ENCODE measurements around the gene ZNF778.

DNA sequence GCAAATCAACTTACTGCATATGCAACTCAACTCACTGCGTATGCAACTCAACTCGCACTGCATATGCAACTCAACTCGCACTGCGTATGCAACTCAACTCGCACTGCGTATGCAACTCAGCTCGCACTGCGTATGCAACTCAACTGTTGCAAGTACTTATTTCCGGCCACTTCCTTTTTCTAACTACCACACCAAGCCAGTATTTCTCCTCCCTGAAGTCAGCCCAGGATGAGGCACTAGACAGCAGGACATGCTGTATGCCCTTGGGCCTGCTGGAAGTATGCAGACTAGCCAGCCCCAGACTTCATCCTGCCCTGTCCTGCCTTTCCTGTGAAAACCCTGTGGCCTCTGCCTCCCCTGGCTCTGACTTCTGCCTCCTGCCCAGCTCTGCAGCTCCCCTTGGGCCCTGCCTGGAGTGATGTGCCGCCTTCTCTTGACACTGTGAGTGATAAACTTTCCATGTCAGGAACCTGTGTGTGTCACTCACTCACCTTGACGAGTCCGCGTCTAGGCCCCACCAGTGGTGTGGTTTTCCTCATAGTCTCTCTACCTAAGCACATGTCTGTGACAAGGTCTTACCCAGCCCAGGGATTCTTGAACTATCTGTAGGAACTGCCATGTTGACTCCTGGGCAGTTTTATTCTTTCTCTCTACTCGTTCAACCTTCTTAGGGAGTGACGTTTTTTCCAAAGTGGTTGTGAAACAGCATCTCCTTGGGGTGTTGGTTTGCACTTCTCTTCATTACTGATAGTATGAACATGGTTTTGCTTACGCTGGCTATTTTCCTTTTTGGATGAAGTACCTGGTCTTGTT, 16.4 kb downstream of the ZNF778 start:
- TF ChIP-seq CTCF (IDR thresholded peaks at IDR 0.05 in 2 of 3, conservative IDR thresholded peaks at IDR 0.05 in 1 of 3; ENCODE audit: borderline replicate concordance in 1 of 3, insufficient read depth in 1 of 3, low read depth in 2 of 3, low read length in 2 of 3), result no peak
- no peak for TF ChIP-seq POLR2A (IDR thresholded peaks at IDR 0.05; ENCODE audit: borderline replicate concordance, extremely low read depth, insufficient read depth, insufficient read length)
- TF ChIP-seq YY1 (IDR thresholded peaks at IDR 0.05; ENCODE audit: extremely low read depth, insufficient replicate concordance, low read depth, low read length), result no peak
- TF ChIP-seq, protein P1, sequence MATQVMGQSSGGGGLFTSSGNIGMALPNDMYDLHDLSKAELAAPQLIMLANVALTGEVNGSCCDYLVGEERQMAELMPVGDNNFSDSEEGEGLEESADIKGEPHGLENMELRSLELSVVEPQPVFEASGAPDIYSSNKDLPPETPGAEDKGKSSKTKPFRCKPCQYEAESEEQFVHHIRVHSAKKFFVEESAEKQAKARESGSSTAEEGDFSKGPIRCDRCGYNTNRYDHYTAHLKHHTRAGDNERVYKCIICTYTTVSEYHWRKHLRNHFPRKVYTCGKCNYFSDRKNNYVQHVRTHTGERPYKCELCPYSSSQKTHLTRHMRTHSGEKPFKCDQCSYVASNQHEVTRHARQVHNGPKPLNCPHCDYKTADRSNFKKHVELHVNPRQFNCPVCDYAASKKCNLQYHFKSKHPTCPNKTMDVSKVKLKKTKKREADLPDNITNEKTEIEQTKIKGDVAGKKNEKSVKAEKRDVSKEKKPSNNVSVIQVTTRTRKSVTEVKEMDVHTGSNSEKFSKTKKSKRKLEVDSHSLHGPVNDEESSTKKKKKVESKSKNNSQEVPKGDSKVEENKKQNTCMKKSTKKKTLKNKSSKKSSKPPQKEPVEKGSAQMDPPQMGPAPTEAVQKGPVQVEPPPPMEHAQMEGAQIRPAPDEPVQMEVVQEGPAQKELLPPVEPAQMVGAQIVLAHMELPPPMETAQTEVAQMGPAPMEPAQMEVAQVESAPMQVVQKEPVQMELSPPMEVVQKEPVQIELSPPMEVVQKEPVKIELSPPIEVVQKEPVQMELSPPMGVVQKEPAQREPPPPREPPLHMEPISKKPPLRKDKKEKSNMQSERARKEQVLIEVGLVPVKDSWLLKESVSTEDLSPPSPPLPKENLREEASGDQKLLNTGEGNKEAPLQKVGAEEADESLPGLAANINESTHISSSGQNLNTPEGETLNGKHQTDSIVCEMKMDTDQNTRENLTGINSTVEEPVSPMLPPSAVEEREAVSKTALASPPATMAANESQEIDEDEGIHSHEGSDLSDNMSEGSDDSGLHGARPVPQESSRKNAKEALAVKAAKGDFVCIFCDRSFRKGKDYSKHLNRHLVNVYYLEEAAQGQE (IDR thresholded peaks at IDR 0.05; ENCODE audit: low read depth), result no peak
- TF ChIP-seq TCF7L2 (IDR thresholded peaks at IDR 0.05; ENCODE audit: borderline replicate concordance, extremely low read depth, insufficient read depth, insufficient read length), result no peak
